ENCODE measurements around the gene SOX2. TPM values are rescaled to one million over a fixed set of nuclear protein-coding genes. Genes with fewer than 3 reads are reported as not detected.

SOX2 gene
- total and polyA plus RNA-seq, 10 donors: 0.02 to 0.54 (median 0.10) TPM; not detected in 5

- WGBS, 5 donors: 1 to 5% (median 3%) methylated on average over 11 to 44 of the region's 44 CpGs
- peak overlapping the region in 6 of 8 donors; percentile 15 to 60 (median 29) for H3K4me3 ChIP-seq
- intact Hi-C loops (cut with DNase I; ENCODE audit: low total_unique reads): no loop called here
Measured at GRCh38 chr3:181712226-181712552, 464 bp downstream of the SOX2 start.

GRCh38 chr3:181712553-181713279 lies 991 bp downstream of the SOX2 start:
- 3 to 8% (median 5%) methylated on average over 15 to 65 of the region's 65 CpGs for WGBS, 5 donors
- Histone ChIP-seq H3K27me3 (replicated peaks in 1 of 7) (peaks cover 23 to 100% (median 98%) of the 10 kb centered on the region in 7 donors), H3K4me1 (peaks cover 13 to 40% (median 35%) of the 10 kb centered on the region in 6 donors), H3K4me3 (peak overlapping the region in 6 of 8 donors; percentile 15 to 60 (median 29)), H3K36me3 (no peaks in the 10 kb centered on the region), H3K9me3 (peaks cover 0 to 17% (median 0%) of the 10 kb centered on the region in 8 donors), H3K27ac (no peak overlapping the region)
- intact Hi-C loops (cut with DNase I; ENCODE audit: low total_unique reads): no loop called here
- TF ChIP-seq POLR2AphosphoS5 (IDR thresholded peaks at IDR 0.05) (no peak), POLR2A (IDR thresholded peaks at IDR 0.05) (no peak), CTCF (IDR thresholded peaks at IDR 0.05 in 8 of 11, conservative IDR thresholded peaks at IDR 0.05 in 3 of 11) (no peak)
- peak; percentile 72 for DNase-seq

More at GRCh38 chr3:181712226-181712552, 464 bp downstream of the SOX2 start:
- peaks cover 13 to 40% (median 35%) of the 10 kb centered on the region in 6 donors for H3K4me1 ChIP-seq
- H3K36me3 ChIP-seq: no peaks in the 10 kb centered on the region
- H3K27ac ChIP-seq: no peak overlapping the region
- no peak for DNase-seq
- TF ChIP-seq POLR2A (IDR thresholded peaks at IDR 0.05) (no peak), CTCF (IDR thresholded peaks at IDR 0.05 in 8 of 11, conservative IDR thresholded peaks at IDR 0.05 in 3 of 11) (no peak), POLR2AphosphoS5 (IDR thresholded peaks at IDR 0.05) (no peak)
- peaks cover 20 to 100% (median 98%) of the 10 kb centered on the region in 7 donors for H3K27me3 ChIP-seq (replicated peaks in 1 of 7)
- peaks cover 0 to 17% (median 0%) of the 10 kb centered on the region in 8 donors for H3K9me3 ChIP-seq

GRCh38 chr3:181713280-181713647 lies 1.5 kb downstream of the SOX2 start:
- intact Hi-C loops (cut with DNase I; ENCODE audit: low total_unique reads): no loop called here
- Histone ChIP-seq H3K9me3 (peaks cover 0 to 17% (median 0%) of the 10 kb centered on the region in 8 donors), H3K27me3 (replicated peaks in 1 of 7) (peaks cover 23 to 100% (median 98%) of the 10 kb centered on the region in 7 donors), H3K36me3 (no peaks in the 10 kb centered on the region), H3K4me3 (peak overlapping the region in 1 of 8 donors; percentile 60), H3K4me1 (peaks cover 13 to 40% (median 35%) of the 10 kb centered on the region in 6 donors), H3K27ac (no peak overlapping the region)
- 5 to 13% (median 9%) methylated on average over 11 of the region's 11 CpGs for WGBS, 5 donors
- DNase-seq: no peak
- no peak for TF ChIP-seq POLR2AphosphoS5 (IDR thresholded peaks at IDR 0.05)
- no peak for TF ChIP-seq POLR2A (IDR thresholded peaks at IDR 0.05)
- no peak for TF ChIP-seq CTCF (IDR thresholded peaks at IDR 0.05 in 8 of 11, conservative IDR thresholded peaks at IDR 0.05 in 3 of 11)
